Suprapubic skin (tissue), 3 donors: Measurements from ENCODE around the gene UBE4B.

ENCODE experiments used
- CTCF ChIP-seq, 2 donors: fragments of 200-600 bp in 1 of 2; fragments of 450-650 bp in 1 of 2; sonication (generic) in 1 of 2; IDR thresholded peaks; one replicate each; pipeline ENCODE4 v1.5.1; 2016 to 2019; ENCODE audit warnings: antibody characterized with exemption in 2 of 2, mild to moderate bottlenecking in 1 of 2, moderate library complexity in 1 of 2
- EP300 ChIP-seq: sonication (generic); formaldehyde crosslinking; IDR thresholded peaks from one replicate; pipeline ENCODE4 v1.6.1; 2017; ENCODE audit warnings: antibody characterized with exemption

DNA sequence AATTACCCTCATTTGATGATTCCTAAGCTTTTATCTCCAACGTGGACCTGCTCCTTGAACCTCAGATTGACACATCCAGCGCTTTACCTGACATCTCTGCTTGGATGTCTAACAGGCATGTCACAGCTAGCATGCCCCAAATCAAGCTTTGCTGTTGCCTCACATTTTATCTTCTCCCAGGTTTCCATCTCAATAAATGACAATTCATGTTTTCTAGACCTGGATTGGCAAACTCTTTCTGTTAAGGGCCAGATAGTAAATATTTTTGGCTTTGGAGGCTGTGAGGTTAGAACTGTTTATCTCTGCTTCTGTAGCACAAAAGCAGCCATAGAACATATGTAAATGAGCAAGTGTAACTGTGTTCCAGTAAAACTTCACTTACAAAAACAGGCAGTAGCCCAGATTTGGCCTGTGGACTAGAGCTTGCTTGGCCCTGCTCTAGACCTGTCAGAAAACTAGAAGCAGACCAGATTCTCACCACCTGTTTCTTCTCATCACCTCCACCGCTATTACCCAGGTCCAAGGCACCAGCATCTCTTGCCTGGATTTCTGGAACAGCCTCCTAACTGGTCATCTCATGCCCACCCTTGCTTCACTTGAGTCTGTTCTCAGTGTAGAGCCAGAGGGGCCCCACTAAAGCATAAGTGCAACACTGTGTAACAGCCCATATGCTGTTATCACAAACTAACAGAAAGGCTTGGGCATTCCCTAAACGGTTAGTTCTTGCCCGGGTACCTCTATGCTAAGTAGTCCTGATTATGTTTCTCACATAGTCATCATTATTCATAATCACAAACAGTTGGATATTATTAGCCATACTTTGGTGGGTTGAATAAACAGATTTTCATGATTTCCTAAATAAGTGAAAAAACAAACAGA, 42.3 kb downstream of the UBE4B start:
- TF ChIP-seq CTCF (IDR thresholded peaks at IDR 0.05) = no peak
- TF ChIP-seq EP300 = no peak
